CD14-positive monocyte (primary cell): ENCODE results near the gene DAO. TPM values are rescaled to one million over a fixed set of nuclear protein-coding genes. Genes with fewer than 3 reads are reported as not detected.

Source experiments
- DNase-seq, 3 donors: peaks; one replicate each; pipeline ENCODE4 v3.0.0-alpha.2; 2011 to 2022
- H2AFZ ChIP-seq: 2 replicates; pipeline ENCODE4 v1.6.0; 2012; ENCODE audit warnings: mild to moderate bottlenecking, low read depth, low read length, inconsistent platforms; ENCODE audit not compliant: insufficient read depth, poor library complexity, severe bottlenecking
- H3K27ac ChIP-seq, 2 donors: 1 replicate in 1 of 2; 2 replicates in 1 of 2; pipeline ENCODE4 v1.5.1; 2012 to 2013; ENCODE audit warnings: low read length in 2 of 2, control low read depth in 1 of 2, inconsistent platforms in 1 of 2, low read depth in 1 of 2, mild to moderate bottlenecking in 1 of 2
- H3K27me3 ChIP-seq, 2 donors: one replicate each; pipeline versions ENCODE4 v1.6.0 to v1.6.1; 2011 to 2013; ENCODE audit warnings: low read length in 2 of 2; ENCODE audit not compliant: control insufficient read depth in 2 of 2, insufficient read depth in 2 of 2
- H3K36me3 ChIP-seq, 2 donors: replicated peaks in 1 of 2; 1 replicate in 1 of 2; 2 replicates in 1 of 2; pipeline versions ENCODE4 v1.5.1 to v1.6.1; 2012 to 2013; ENCODE audit warnings: low read length in 2 of 2, control low read depth in 1 of 2, inconsistent platforms in 1 of 2, mild to moderate bottlenecking in 1 of 2; ENCODE audit not compliant: insufficient read depth in 2 of 2, control insufficient read depth in 1 of 2
- H3K4me1 ChIP-seq, 2 donors: 1 replicate in 1 of 2; 2 replicates in 1 of 2; pipeline versions ENCODE4 v1.5.1 to v1.6.1; 2012 to 2013; ENCODE audit warnings: low read length in 2 of 2, control low read depth in 1 of 2, inconsistent platforms in 1 of 2, mild to moderate bottlenecking in 1 of 2, moderate library complexity in 1 of 2; ENCODE audit not compliant: insufficient read depth in 2 of 2, control insufficient read depth in 1 of 2
- H3K4me2 ChIP-seq: replicated peaks from 2 replicates; pipeline ENCODE3; 2012; ENCODE audit warnings: low read length, moderate library complexity, mild to moderate bottlenecking; ENCODE audit not compliant: poor library complexity, severe bottlenecking; ENCODE audit errors: extremely low read depth
- H3K4me3 ChIP-seq, 3 experiments: fragments of 200-600 bp in 1 of 3; sonication (generic) in 1 of 3; replicated peaks in 1 of 3; 1 replicate in 2 of 3; 2 replicates in 1 of 3; pipeline ENCODE4 v1.5.1; 2011 to 2013; ENCODE audit warnings: low read length in 3 of 3, mild to moderate bottlenecking in 3 of 3, control low read depth in 2 of 3, low read depth in 2 of 3, inconsistent platforms in 1 of 3, moderate library complexity in 1 of 3
- H3K79me2 ChIP-seq: 2 replicates; pipeline ENCODE4 v1.6.0; 2012; ENCODE audit warnings: mild to moderate bottlenecking, control low read depth, inconsistent platforms, low read length, moderate library complexity; ENCODE audit not compliant: insufficient read depth
- H3K9ac ChIP-seq: 2 replicates; pipeline ENCODE4 v1.6.0; 2017; ENCODE audit warnings: low read length, mild to moderate bottlenecking; ENCODE audit not compliant: insufficient read depth, poor library complexity, severe bottlenecking
- H3K9me3 ChIP-seq, 2 donors: replicated peaks in 1 of 2; 1 replicate in 1 of 2; 2 replicates in 1 of 2; pipeline versions ENCODE4 v1.5.1 to v1.6.1; 2012 to 2013; ENCODE audit warnings: low read length in 2 of 2, control low read depth in 1 of 2; ENCODE audit not compliant: control insufficient read depth in 1 of 2, insufficient read depth in 1 of 2
- H4K20me1 ChIP-seq: 2 replicates; pipeline ENCODE4 v1.6.0; 2012; ENCODE audit warnings: mild to moderate bottlenecking, low read length, control low read depth, moderate library complexity; ENCODE audit not compliant: insufficient read depth
- H3K27ac Mint-ChIP-seq, 7 donors: one replicate each; pipeline ENCODE4 v1.8.0; 2020; ENCODE audit warnings: mild to moderate bottlenecking in 7 of 7, mixed read lengths in 7 of 7, moderate library complexity in 6 of 7, inconsistent platforms in 2 of 7
- H3K27me3 Mint-ChIP-seq, 3 donors: one replicate each; pipeline ENCODE4 v1.8.0; 2021 to 2022; ENCODE audit warnings: low read depth in 3 of 3, mild to moderate bottlenecking in 3 of 3, mixed read lengths in 3 of 3, moderate library complexity in 3 of 3, inconsistent platforms in 1 of 3
- H3K36me3 Mint-ChIP-seq, 2 donors: one replicate each; pipeline ENCODE4 v1.8.0; 2020; ENCODE audit warnings: mixed read lengths in 2 of 2, inconsistent platforms in 1 of 2, mild to moderate bottlenecking in 1 of 2
- H3K4me1 Mint-ChIP-seq: one replicate; pipeline ENCODE4 v1.8.0; 2020; ENCODE audit warnings: mild to moderate bottlenecking, mixed read lengths
- H3K4me3 Mint-ChIP-seq, 2 donors: one replicate each; pipeline ENCODE4 v1.8.0; 2020; ENCODE audit warnings: mild to moderate bottlenecking in 2 of 2, mixed read lengths in 2 of 2, moderate library complexity in 1 of 2
- H3K9me3 Mint-ChIP-seq, 7 donors: one replicate each; pipeline ENCODE4 v1.8.0; 2020 to 2022; ENCODE audit warnings: mixed read lengths in 7 of 7, mild to moderate bottlenecking in 6 of 7, moderate library complexity in 6 of 7, inconsistent platforms in 2 of 7
- WGBS: methylation state at CpG from one replicate; pipeline ENCODE4 v1.1.5; 2013; ENCODE audit warnings: missing lambda C conversion rate; ENCODE audit not compliant: insufficient coverage; 5-methylcytosine and 5-hydroxymethylcytosine counted together
- intact Hi-C, 2 donors: fragments of 100-400 bp; cut with micrococcal nuclease; formaldehyde crosslinking; loops; one replicate each; pipeline versions ENCODE4 v1.15.0 to v1.15.1; 2023
- polyA plus RNA-seq, 3 donors: library from polyadenylated mRNA; depleted of rRNA in 1 of 3; unstranded in 2 of 3; stranded (reverse) in 1 of 3; fragments of 300-500 nt in 2 of 3; fragments of >200 nt in 1 of 3; fragmentation: Illumina TruSeq in 2 of 3; gene quantifications; 1 replicate in 2 of 3; 2 replicates in 1 of 3; pipeline ENCODE4 v1.2.3, GENCODE V29; 2012 to 2021
- TF ChIP-seq, protein P1 (sequence below): fragments of 200-600 bp; IDR thresholded peaks from one replicate; pipeline ENCODE4 v1.8.0; 2022; ENCODE audit warnings: antibody characterized with exemption, mild to moderate bottlenecking

DAO gene
- polyA plus RNA-seq, 3 donors: not detected

DNA sequence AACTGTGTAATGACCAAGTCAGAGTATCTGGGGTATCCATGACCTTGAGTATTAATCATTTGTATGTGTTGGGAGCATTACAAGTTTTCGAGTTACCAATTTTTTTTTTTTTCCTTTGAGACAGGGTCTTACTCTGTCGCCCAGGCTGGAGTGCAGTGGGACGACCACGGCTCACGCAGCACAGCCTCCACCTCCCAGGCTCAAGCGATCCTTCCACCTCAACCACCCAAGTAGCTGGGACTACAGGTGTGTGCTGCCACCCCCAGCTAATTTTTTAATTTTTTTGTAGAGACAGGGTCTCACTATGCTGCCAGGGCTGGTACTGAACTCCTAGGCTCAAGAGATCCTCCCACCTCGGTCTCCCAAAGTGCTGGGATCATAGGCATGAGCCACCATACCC is 42.2 kb upstream of the DAO start:
- Mint-ChIP-seq H3K4me1 (peaks cover 53% of the 10 kb centered on the region), H3K27ac (peak overlapping the region; percentile 95 to 98 (median 98)), H3K36me3 (peaks cover 63 to 68% of the 10 kb centered on the region in 2 donors), H3K9me3 (no peaks in the 10 kb centered on the region), H3K27me3 (peaks cover 0 to 1% (median 0%) of the 10 kb centered on the region in 3 donors), H3K4me3 (no peak overlapping the region)
- Histone ChIP-seq H3K4me3 (peak overlapping the region in 1 of 3 experiments; percentile 9), H4K20me1 (peaks cover 23% of the 10 kb centered on the region), H3K9ac (peak overlapping the region; percentile 61), H3K36me3 (peaks cover 29 to 44% of the 10 kb centered on the region in 2 donors), H2AFZ (no peak overlapping the region), H3K4me1 (peaks cover 37 to 40% of the 10 kb centered on the region in 2 donors), H3K9me3 (no peaks in the 10 kb centered on the region), H3K27me3 (no peaks in the 10 kb centered on the region), H3K79me2 (peaks cover 42% of the 10 kb centered on the region), H3K4me2 (peak overlapping the region; percentile 33), H3K27ac (peak overlapping the region; percentile 76 to 95)
- DNase-seq: no peak
- intact Hi-C loops: loop anchor here in 1 of 2 donors (2.0 kb wide), 1 partner anchor 15 kb away; no protein-coding TSS in a partner anchor
- TF ChIP-seq, protein P1, sequence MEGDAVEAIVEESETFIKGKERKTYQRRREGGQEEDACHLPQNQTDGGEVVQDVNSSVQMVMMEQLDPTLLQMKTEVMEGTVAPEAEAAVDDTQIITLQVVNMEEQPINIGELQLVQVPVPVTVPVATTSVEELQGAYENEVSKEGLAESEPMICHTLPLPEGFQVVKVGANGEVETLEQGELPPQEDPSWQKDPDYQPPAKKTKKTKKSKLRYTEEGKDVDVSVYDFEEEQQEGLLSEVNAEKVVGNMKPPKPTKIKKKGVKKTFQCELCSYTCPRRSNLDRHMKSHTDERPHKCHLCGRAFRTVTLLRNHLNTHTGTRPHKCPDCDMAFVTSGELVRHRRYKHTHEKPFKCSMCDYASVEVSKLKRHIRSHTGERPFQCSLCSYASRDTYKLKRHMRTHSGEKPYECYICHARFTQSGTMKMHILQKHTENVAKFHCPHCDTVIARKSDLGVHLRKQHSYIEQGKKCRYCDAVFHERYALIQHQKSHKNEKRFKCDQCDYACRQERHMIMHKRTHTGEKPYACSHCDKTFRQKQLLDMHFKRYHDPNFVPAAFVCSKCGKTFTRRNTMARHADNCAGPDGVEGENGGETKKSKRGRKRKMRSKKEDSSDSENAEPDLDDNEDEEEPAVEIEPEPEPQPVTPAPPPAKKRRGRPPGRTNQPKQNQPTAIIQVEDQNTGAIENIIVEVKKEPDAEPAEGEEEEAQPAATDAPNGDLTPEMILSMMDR: no peak
- 100% methylated on average over 1 of the region's 7 CpGs for WGBS

DNA sequence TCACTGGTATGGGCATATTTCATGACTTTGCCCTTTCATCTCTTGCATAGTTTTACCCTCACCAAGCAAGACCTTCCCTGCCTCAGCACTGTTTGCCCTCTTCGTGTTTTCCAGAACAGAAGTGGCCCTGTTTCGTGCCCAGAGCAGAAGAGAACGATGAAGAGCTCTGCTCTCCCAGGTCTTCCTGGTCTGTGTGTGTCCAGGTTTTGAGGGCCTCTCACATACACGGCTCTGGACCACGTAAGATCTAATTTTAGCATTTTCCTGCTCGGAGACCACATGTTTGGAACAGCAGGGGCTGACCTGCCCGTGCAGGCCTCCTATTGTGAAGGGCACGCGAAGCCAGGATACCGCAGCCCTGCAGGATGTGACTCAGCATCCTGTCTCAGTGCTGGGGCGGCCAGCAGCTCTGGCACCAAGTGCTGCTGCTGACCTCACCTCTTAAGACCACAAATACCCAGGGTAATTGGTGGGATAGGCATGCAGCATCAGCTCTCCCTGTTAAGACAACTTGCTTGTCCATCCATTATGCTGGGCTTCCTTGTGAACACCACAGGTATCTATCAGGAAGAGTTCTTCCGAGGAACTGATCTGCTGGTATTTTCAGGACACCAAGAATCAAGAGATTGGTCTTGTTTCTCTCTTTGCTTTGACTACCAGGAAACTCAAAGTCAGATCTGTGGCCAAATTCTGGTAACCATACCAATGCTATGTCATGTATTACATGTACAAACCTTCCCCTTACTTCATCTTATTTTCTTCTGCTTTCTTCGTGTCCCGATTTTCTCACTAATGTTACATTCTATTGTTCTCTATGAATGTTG is 41.5 kb upstream of the DAO start:
- Histone ChIP-seq H3K36me3 (peaks cover 25 to 43% of the 10 kb centered on the region in 2 donors), H3K9me3 (no peaks in the 10 kb centered on the region), H3K27me3 (no peaks in the 10 kb centered on the region), H2AFZ (no peak overlapping the region), H3K4me3 (peak overlapping the region in 1 of 3 experiments; percentile 9), H4K20me1 (peaks cover 26% of the 10 kb centered on the region), H3K4me1 (peaks cover 42 to 46% of the 10 kb centered on the region in 2 donors), H3K4me2 (peak overlapping the region; percentile 33), H3K27ac (peak overlapping the region; percentile 76 to 95), H3K79me2 (peaks cover 48% of the 10 kb centered on the region), H3K9ac (peak overlapping the region; percentile 61)
- DNase-seq: peak; percentile 94 to 97 (median 97)
- Mint-ChIP-seq H3K36me3 (peaks cover 62 to 65% of the 10 kb centered on the region in 2 donors), H3K9me3 (no peaks in the 10 kb centered on the region), H3K27me3 (peaks cover 0 to 3% (median 0%) of the 10 kb centered on the region in 3 donors), H3K27ac (peak overlapping the region; percentile 95 to 98 (median 98)), H3K4me1 (peaks cover 60% of the 10 kb centered on the region), H3K4me3 (peak overlapping the region; percentile 47 to 75)
- TF ChIP-seq, protein P1: no peak
- 0% methylated on average over 11 of the region's 14 CpGs for WGBS
- intact Hi-C loops: loop anchor here in 1 of 2 donors (2.0 kb wide), 1 partner anchor 16 kb away; no protein-coding TSS in a partner anchor
